GM19351 (cell line): Measurements from ENCODE around the gene TOGARAM2.
"Not testable (repeated sequence)": the region's sequence is repeated elsewhere in the genome, so short reads cannot be mapped to it uniquely, and the experiment has no call there.

ENCODE experiments used
- ATAC-seq: cut with Tn5 transposase; IDR thresholded peaks from one replicate; pipeline ENCODE4 v1.9.1; 2021; ENCODE audit warnings: mild to moderate bottlenecking, moderate library complexity; ENCODE audit not compliant: unreplicated experiment

The TOGARAM2 gene

GRCh38 chr2:28976584-28976983 is 4.5 kb upstream of the TOGARAM2 start:
- no peak for ATAC-seq

GRCh38 chr2:28977176-28977875 is 3.8 kb upstream of the TOGARAM2 start:
- no peak for ATAC-seq

- ATAC-seq, result not testable (repeated sequence)
Measured at GRCh38 chr2:28978001-28978400, 3.1 kb upstream of the TOGARAM2 start.

- ATAC-seq, result no peak
Measured at GRCh38 chr2:28978606-28979005, 2.5 kb upstream of the TOGARAM2 start.

GRCh38 chr2:28979041-28979440 is 2.1 kb upstream of the TOGARAM2 start:
- ATAC-seq, result no peak

- no peak for ATAC-seq
Measured at GRCh38 chr2:28979576-28980366, 1.3 kb upstream of the TOGARAM2 start.

GRCh38 chr2:28980368-28981015 is 606 bp upstream of the TOGARAM2 start:
- ATAC-seq, result no peak

GRCh38 chr2:28981620-28982376 is 700 bp downstream of the TOGARAM2 start:
- no peak for ATAC-seq

GRCh38 chr2:28982381-28982950 is 1.4 kb downstream of the TOGARAM2 start:
- ATAC-seq, result no peak

- ATAC-seq, result no peak
Measured at GRCh38 chr2:28986429-28986828, 5.3 kb downstream of the TOGARAM2 start.

- no peak for ATAC-seq
Measured at GRCh38 chr2:28989973-28990372, 8.9 kb downstream of the TOGARAM2 start.

GRCh38 chr2:28990445-28990844 is 9.3 kb downstream of the TOGARAM2 start:
- no peak for ATAC-seq

- no peak for ATAC-seq
Measured at GRCh38 chr2:28991021-28991420, 9.9 kb downstream of the TOGARAM2 start.

- no peak for ATAC-seq
Measured at GRCh38 chr2:28991460-28991859, 10.4 kb downstream of the TOGARAM2 start.

GRCh38 chr2:28993206-28993960 is 12.3 kb downstream of the TOGARAM2 start:
- no peak for ATAC-seq

GRCh38 chr2:28994074-28994473 is 13.0 kb downstream of the TOGARAM2 start:
- no peak for ATAC-seq

- no peak for ATAC-seq
Measured at GRCh38 chr2:28994679-28995078, 13.6 kb downstream of the TOGARAM2 start.

GRCh38 chr2:28995765-28996750 is 15.0 kb downstream of the TOGARAM2 start:
- ATAC-seq, result no peak
